ENCODE measurements around the gene CPT1C.

The CPT1C gene

DNA sequence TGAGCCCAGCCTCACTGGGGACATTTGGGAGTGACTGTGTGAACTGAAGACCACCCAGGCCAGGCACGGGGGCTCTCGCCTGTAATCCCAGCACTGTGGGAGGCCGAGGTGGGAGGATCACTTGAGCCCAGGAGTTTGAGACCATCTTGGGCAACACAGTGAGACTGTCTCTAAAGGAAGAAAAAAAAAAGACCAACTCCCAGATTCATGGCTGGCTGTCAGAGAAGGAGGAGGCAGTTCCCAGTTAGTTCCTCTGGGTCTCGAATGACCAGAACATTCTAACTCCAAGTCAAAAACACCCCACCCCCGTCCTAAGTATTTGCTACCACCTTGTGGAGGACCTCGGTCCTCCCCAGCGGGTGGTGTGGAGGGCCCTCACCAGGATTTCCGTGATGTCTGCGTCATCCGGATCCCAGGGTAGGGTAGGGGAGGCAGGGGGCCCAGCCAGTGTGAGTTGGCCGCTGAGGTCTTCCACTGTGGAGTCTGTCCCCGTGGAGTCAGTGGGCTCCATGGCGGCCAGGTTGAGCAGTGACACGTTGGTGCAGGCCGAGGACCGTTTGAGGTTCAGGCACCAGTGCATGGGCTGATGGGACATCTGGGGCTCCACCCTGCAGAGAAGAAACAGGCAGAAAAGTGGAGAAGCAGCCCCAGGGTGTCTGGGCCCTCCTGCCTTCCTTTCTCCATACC is 70.9 kb downstream of the CPT1C start:
- peak in 1 of 2 donors; percentile 30 for DNase-seq

DNA sequence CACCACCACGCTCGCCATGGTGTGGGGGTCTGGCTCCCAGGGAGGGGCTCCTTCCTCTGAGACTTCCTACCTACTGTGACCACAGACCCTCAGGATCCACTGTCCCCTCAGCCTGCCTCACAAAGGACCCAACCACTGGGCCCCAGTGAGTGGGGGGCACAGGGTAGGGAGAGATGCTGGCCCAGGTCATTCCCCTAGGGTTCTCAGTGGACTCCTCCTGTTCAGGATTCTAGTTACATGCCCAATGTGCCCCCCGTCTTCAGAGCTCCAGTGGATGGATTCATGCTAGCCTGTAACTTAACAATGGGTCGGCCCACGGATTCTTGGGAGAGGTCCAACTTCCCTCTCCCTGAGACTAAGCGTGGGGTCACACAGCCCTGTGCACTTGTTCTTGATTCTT is 72.3 kb downstream of the CPT1C start, which contains the start of gene TSKS:
TSKS (minus strand) TSS at position 77 of the 400 bp plus-strand sequence; CDS start at position 18, 59 bp downstream.
- peak in 1 of 2 donors; percentile 19 for DNase-seq
